Measurements from ENCODE around the gene HABP2. TPM values are rescaled to one million over a fixed set of nuclear protein-coding genes. Genes with fewer than 3 reads are reported as not detected.

The HABP2 gene
- total RNA-seq, 1 experiment from 2014 or later = not detected

GRCh38 chr10:113557424-113557862, 4.6 kb downstream of the HABP2 start:
- no peak for DNase-seq (ENCODE audit: low read depth)

- no peak for DNase-seq (ENCODE audit: low read depth)
Measured at GRCh38 chr10:113557903-113558321, 5.1 kb downstream of the HABP2 start.

- no peak for DNase-seq (ENCODE audit: low read depth)
Measured at GRCh38 chr10:113560071-113560470, 7.2 kb downstream of the HABP2 start.

- DNase-seq (ENCODE audit: low read depth) = no peak
Measured at GRCh38 chr10:113561214-113561613, 8.4 kb downstream of the HABP2 start.

GRCh38 chr10:113562069-113562468, 9.2 kb downstream of the HABP2 start:
- DNase-seq (ENCODE audit: low read depth) = no peak

GRCh38 chr10:113562704-113563103, 9.9 kb downstream of the HABP2 start:
- no peak for DNase-seq (ENCODE audit: low read depth)

- peak; percentile 40 for DNase-seq (ENCODE audit: low read depth)
Measured at GRCh38 chr10:113563306-113564088, 10.6 kb downstream of the HABP2 start.

GRCh38 chr10:113565364-113565763, 12.5 kb downstream of the HABP2 start:
- DNase-seq (ENCODE audit: low read depth) = no peak

- no peak for DNase-seq (ENCODE audit: low read depth)
Measured at GRCh38 chr10:113566888-113567287, 14.0 kb downstream of the HABP2 start.

GRCh38 chr10:113569576-113569975, 16.7 kb downstream of the HABP2 start:
- DNase-seq (ENCODE audit: low read depth) = no peak

GRCh38 chr10:113572520-113573290, 19.9 kb downstream of the HABP2 start:
- no peak for DNase-seq (ENCODE audit: low read depth)

- DNase-seq (ENCODE audit: low read depth) = no peak
Measured at GRCh38 chr10:113573368-113573767, 20.5 kb downstream of the HABP2 start.

GRCh38 chr10:113576852-113577251, 24.0 kb downstream of the HABP2 start:
- peak; percentile 5 for DNase-seq (ENCODE audit: low read depth)

- no peak for DNase-seq (ENCODE audit: low read depth)
Measured at GRCh38 chr10:113578773-113579172, 25.9 kb downstream of the HABP2 start.

- no peak for DNase-seq (ENCODE audit: low read depth)
Measured at GRCh38 chr10:113581092-113581491, 28.2 kb downstream of the HABP2 start.

- DNase-seq (ENCODE audit: low read depth) = no peak
Measured at GRCh38 chr10:113583571-113583970, 30.7 kb downstream of the HABP2 start.

- DNase-seq (ENCODE audit: low read depth) = no peak
Measured at GRCh38 chr10:113585949-113586348, 33.1 kb downstream of the HABP2 start.

GRCh38 chr10:113589201-113589770, 36.4 kb downstream of the HABP2 start:
- DNase-seq (ENCODE audit: low read depth) = no peak

- no peak for DNase-seq (ENCODE audit: low read depth)
Measured at GRCh38 chr10:113590581-113590980, 37.7 kb downstream of the HABP2 start.

GRCh38 chr10:113592380-113592779, 39.5 kb downstream of the HABP2 start:
- DNase-seq (ENCODE audit: low read depth) = no peak

GRCh38 chr10:113594652-113595051, 41.8 kb downstream of the HABP2 start:
- no peak for DNase-seq (ENCODE audit: low read depth)

- DNase-seq (ENCODE audit: low read depth) = no peak
Measured at GRCh38 chr10:113600569-113600968, 47.7 kb downstream of the HABP2 start.

Measured in LHCN-M2 (cell line).